HL-60 (cell line): ENCODE measurements around the gene TPX2.

Experiments used
- REST ChIP-seq: IDR thresholded peaks from 2 replicates; pipeline ENCODE4 v1.6.1; 2012; ENCODE audit warnings: low read depth; ENCODE audit not compliant: insufficient replicate concordance
- TF ChIP-seq, protein P1 (sequence below): IDR thresholded peaks from one replicate; pipeline ENCODE4 v1.5.1; 2011; ENCODE audit warnings: low read length, control low read depth, inconsistent platforms; ENCODE audit not compliant: insufficient read depth

GRCh38 chr20:31835554-31835953 is 96.5 kb downstream of the TPX2 start:
- TF ChIP-seq, protein P1, sequence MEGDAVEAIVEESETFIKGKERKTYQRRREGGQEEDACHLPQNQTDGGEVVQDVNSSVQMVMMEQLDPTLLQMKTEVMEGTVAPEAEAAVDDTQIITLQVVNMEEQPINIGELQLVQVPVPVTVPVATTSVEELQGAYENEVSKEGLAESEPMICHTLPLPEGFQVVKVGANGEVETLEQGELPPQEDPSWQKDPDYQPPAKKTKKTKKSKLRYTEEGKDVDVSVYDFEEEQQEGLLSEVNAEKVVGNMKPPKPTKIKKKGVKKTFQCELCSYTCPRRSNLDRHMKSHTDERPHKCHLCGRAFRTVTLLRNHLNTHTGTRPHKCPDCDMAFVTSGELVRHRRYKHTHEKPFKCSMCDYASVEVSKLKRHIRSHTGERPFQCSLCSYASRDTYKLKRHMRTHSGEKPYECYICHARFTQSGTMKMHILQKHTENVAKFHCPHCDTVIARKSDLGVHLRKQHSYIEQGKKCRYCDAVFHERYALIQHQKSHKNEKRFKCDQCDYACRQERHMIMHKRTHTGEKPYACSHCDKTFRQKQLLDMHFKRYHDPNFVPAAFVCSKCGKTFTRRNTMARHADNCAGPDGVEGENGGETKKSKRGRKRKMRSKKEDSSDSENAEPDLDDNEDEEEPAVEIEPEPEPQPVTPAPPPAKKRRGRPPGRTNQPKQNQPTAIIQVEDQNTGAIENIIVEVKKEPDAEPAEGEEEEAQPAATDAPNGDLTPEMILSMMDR, result no peak
- no peak for TF ChIP-seq REST
